ENCODE results near the gene ZNF385B.

The ZNF385B gene

GRCh38 chr2:179446476-179447141 lies 414.8 kb downstream of the ZNF385B start:
- POLR2A ChIA-PET, result no interaction called here
- Histone ChIP-seq H3K9me3 (ENCODE audit: control insufficient read depth, insufficient read depth, low read depth, low read length) (no peaks in the 10 kb centered on the region), H3K4me1 (ENCODE audit: control insufficient read depth, insufficient read depth, low read length) (peaks cover 3% of the 10 kb centered on the region; the same call in 1 of the 2 replicates), H3K27ac (ENCODE audit: extremely low read depth, low read depth, low read length) (no peak overlapping the region), H3K36me3 (ENCODE audit: control insufficient read depth in 2 of 2, insufficient read depth in 1 of 2, low read length in 2 of 2) (no peaks in the 10 kb centered on the region), H3K4me3 (ENCODE audit: low read depth, low read length) (no peak overlapping the region)
- CTCF ChIA-PET, result interaction anchor here (1.5 to 3.0 kb wide), 2 partner anchors 24 to 651 kb away, joined by 5 to 9 read pairs; no protein-coding TSS in a partner anchor
- TF ChIP-seq ZNF560 (tag by site-specific recombination; IDR thresholded peaks at IDR 0.05; ENCODE audit: borderline replicate concordance), result no peak
- no peak for TF ChIP-seq SP2 (tag by site-specific recombination; IDR thresholded peaks at IDR 0.05)
- no peak for TF ChIP-seq ZNF26 (tag by site-specific recombination; IDR thresholded peaks at IDR 0.05)
- no peak for TF ChIP-seq ZNF518A (tag by site-specific recombination; conservative IDR thresholded peaks at IDR 0.05; ENCODE audit: low read depth)
- no peak for TF ChIP-seq ZNF791 (tag by site-specific recombination; IDR thresholded peaks at IDR 0.05)
- no peak for TF ChIP-seq ZNF645 (tag by site-specific recombination; IDR thresholded peaks at IDR 0.05)
- no peak for TF ChIP-seq ZNF776 (tag by site-specific recombination; IDR thresholded peaks at IDR 0.05; ENCODE audit: borderline replicate concordance)
- no peak for TF ChIP-seq ZBTB44 (tag by site-specific recombination; IDR thresholded peaks at IDR 0.05)
- TF ChIP-seq ZNF366 (tag by site-specific recombination; conservative IDR thresholded peaks at IDR 0.05), result no peak
- 0 out of 2 replicates have a peak, but pooled peaks have one; percentile 53 for TF ChIP-seq ZNF580 (tag by site-specific recombination; IDR thresholded peaks at IDR 0.05)
- TF ChIP-seq ZNF621 (tag by site-specific recombination; IDR thresholded peaks at IDR 0.05), result no peak
- no peak for TF ChIP-seq ZNF274 (IDR thresholded peaks at IDR 0.05; ENCODE audit: low read length)
- no peak for TF ChIP-seq ZNF274 (tag by site-specific recombination; IDR thresholded peaks at IDR 0.05; ENCODE audit: borderline replicate concordance)
- TF ChIP-seq ZNF24 (tag by site-specific recombination; IDR thresholded peaks at IDR 0.05), result no peak
- TF ChIP-seq ZNF596 (tag by site-specific recombination; IDR thresholded peaks at IDR 0.05), result no peak
- no peak for TF ChIP-seq ZNF184 (tag by site-specific recombination; IDR thresholded peaks at IDR 0.05)
- TF ChIP-seq ZNF155 (tag by site-specific recombination; IDR thresholded peaks at IDR 0.05), result no peak
- no peak for TF ChIP-seq ZNF19 (tag by site-specific recombination; IDR thresholded peaks at IDR 0.05; ENCODE audit: low read depth)
- TF ChIP-seq PRDM2 (tag by site-specific recombination; IDR thresholded peaks at IDR 0.05; ENCODE audit: borderline replicate concordance), result no peak
- peak; percentile 77 for TF ChIP-seq FEZF1 (tag by site-specific recombination; IDR thresholded peaks at IDR 0.05)
- no peak for TF ChIP-seq ZNF510 (tag by site-specific recombination; IDR thresholded peaks at IDR 0.05; ENCODE audit: insufficient replicate concordance)
- TF ChIP-seq ZNF248 (tag by site-specific recombination; IDR thresholded peaks at IDR 0.05), result no peak
